WTC11 (cell line): ENCODE data around the gene ZNF521.

ENCODE experiments used
- CTCF ChIP-seq: fragments of 200-600 bp; IDR thresholded peaks from 2 replicates; pipeline ENCODE4 v1.8.0; 2022; ENCODE audit warnings: antibody characterized with exemption
- E2F1 ChIP-seq: sonication (generic); formaldehyde crosslinking; IDR thresholded peaks from 2 replicates; pipeline ENCODE4 v1.8.0; 2022; ENCODE audit warnings: mild to moderate bottlenecking, missing genetic modification reagents
- ESRRA ChIP-seq: sonication (generic); formaldehyde crosslinking; IDR thresholded peaks from 2 replicates; pipeline ENCODE4 v1.8.1; 2022; ENCODE audit warnings: mild to moderate bottlenecking, missing genetic modification reagents, borderline replicate concordance
- FOXJ3 ChIP-seq: sonication (generic); formaldehyde crosslinking; IDR thresholded peaks from 2 replicates; pipeline ENCODE4 v1.9.0; 2021; ENCODE audit warnings: missing genetic modification reagents, mild to moderate bottlenecking, borderline replicate concordance
- IRF2 ChIP-seq: sonication (generic); formaldehyde crosslinking; IDR thresholded peaks from 2 replicates; pipeline ENCODE4 v1.8.0; 2022; ENCODE audit warnings: low read depth, missing genetic modification reagents, borderline replicate concordance
- NR2C2 ChIP-seq: sonication (generic); formaldehyde crosslinking; IDR thresholded peaks from 2 replicates; pipeline ENCODE4 v1.8.0; 2022; ENCODE audit warnings: mild to moderate bottlenecking, missing genetic modification reagents

GRCh38 chr18:25057491-25058050, 294.4 kb downstream of the ZNF521 start:
- TF ChIP-seq CTCF (no peak), FOXJ3 (CRISPR knock-in tag) (no peak), IRF2 (CRISPR knock-in tag) (no peak), NR2C2 (CRISPR knock-in tag) (no peak), E2F1 (no peak), ESRRA (CRISPR knock-in tag) (no peak)
